GM12878 (cell line): ENCODE data around the gene CFAP54. TPM values are rescaled to one million over a fixed set of nuclear protein-coding genes. Genes with fewer than 3 reads are reported as not detected.

ENCODE experiments used
- ATAC-seq: fragments of 200-7000 bp; cut with Tn5 transposase; 3 replicates; pipeline ENCODE4 v1.9.1; 2020; ENCODE audit warnings: mild to moderate bottlenecking, moderate library complexity
- BruUV-seq: library from RNA; stranded (reverse); fragments of 400-500 nt; replicated peaks from 2 replicates; lab custom pipeline; 2021; lab: Mats Ljungman, UMichigan
- CTCF ChIA-PET: fragments of 300-600 bp; sonication (Branson Sonifier 250); formaldehyde crosslinking; extraction: SDS; loops from one replicate; lab custom pipeline; 2021; ENCODE audit warnings: inconsistent platforms; lab: Yijun Ruan, JAX
- POLR2A ChIA-PET: fragments of 350-600 bp; formaldehyde crosslinking; extraction: SDS; loops from one replicate; lab custom pipeline; 2021; ENCODE audit warnings: inconsistent platforms; lab: Charles Lee
- RAD21 ChIA-PET: fragments of 300-600 bp; sonication (Branson Sonifier 250); formaldehyde crosslinking; loops from one replicate; lab custom pipeline; 2023; ENCODE audit warnings: antibody characterized with exemption; ENCODE audit not compliant: unreplicated experiment; lab: Charles Lee
- SMC1A ChIA-PET: fragments of 300-600 bp; sonication (Branson Sonifier 250); formaldehyde crosslinking; loops from one replicate; lab custom pipeline; 2023; ENCODE audit not compliant: unreplicated experiment, uncharacterized antibody; lab: Charles Lee
- DNase-seq: peaks from one replicate; pipeline ENCODE4 v3.0.0-alpha.2; 2011; ENCODE audit warnings: low read depth, low spot score
- FAIRE-seq: peaks from 3 replicates; lab custom pipeline; 2011; peaks lifted over from hg19 to GRCh38; lab: Jason Lieb, UNC
- H2AFZ ChIP-seq: 2 replicates; pipeline ENCODE4 v1.6.0; 2011; ENCODE audit warnings: low read depth, low read length, control low read depth; ENCODE audit not compliant: control insufficient read depth
- H3K27ac ChIP-seq: 2 replicates; pipeline ENCODE4 v1.5.1; 2011; ENCODE audit warnings: control low read depth; ENCODE audit not compliant: control insufficient read depth, insufficient read depth
- H3K27me3 ChIP-seq, 2 experiments: replicated peaks in 1 of 2; 2 replicates each; pipeline versions ENCODE4 v1.6.0 to v1.6.1; 2011; ENCODE audit warnings: low read length in 1 of 2; ENCODE audit not compliant: control insufficient read depth in 2 of 2, insufficient read depth in 2 of 2
- H3K36me3 ChIP-seq, 2 experiments: 2 replicates each; pipeline ENCODE4 v1.5.1; 2011; ENCODE audit warnings: low read length in 1 of 2; ENCODE audit not compliant: control insufficient read depth in 2 of 2, insufficient read depth in 2 of 2
- H3K4me1 ChIP-seq: 2 replicates; pipeline ENCODE4 v1.6.1; 2011; ENCODE audit warnings: mild to moderate bottlenecking, low read length, moderate library complexity, mixed read lengths; ENCODE audit not compliant: control insufficient read depth, insufficient read depth
- H3K4me2 ChIP-seq: 2 replicates; pipeline ENCODE4 v1.6.0; 2011; ENCODE audit warnings: control low read depth; ENCODE audit not compliant: control insufficient read depth, insufficient read depth
- H3K4me3 ChIP-seq: fragments of 200-600 bp; sonication (generic); 2 replicates; pipeline ENCODE4 v1.5.1; 2016
- H3K79me2 ChIP-seq: 2 replicates; pipeline ENCODE4 v1.6.0; 2011; ENCODE audit warnings: low read length; ENCODE audit not compliant: control insufficient read depth, insufficient read depth
- H3K9ac ChIP-seq: 2 replicates; pipeline ENCODE4 v1.8.0; 2011; ENCODE audit warnings: low read length, control low read depth, mixed read lengths; ENCODE audit not compliant: control insufficient read depth, insufficient read depth
- H3K9me3 ChIP-seq: replicated peaks from 3 replicates; pipeline ENCODE4 v1.5.1; 2011; ENCODE audit warnings: mild to moderate bottlenecking, low read length; ENCODE audit not compliant: control insufficient read depth, insufficient read depth
- H4K20me1 ChIP-seq: 2 replicates; pipeline ENCODE4 v1.6.0; 2011; ENCODE audit not compliant: control insufficient read depth, insufficient read depth
- BACH1 ChIP-seq: fragments of 450-650 bp; IDR thresholded peaks from 2 replicates; pipeline ENCODE4 v1.6.1; 2017; ENCODE audit warnings: mild to moderate bottlenecking, borderline replicate concordance
- BMI1 ChIP-seq: fragments of 450-650 bp; IDR thresholded peaks from 2 replicates; pipeline ENCODE4 v1.6.1; 2016; ENCODE audit warnings: mild to moderate bottlenecking, moderate library complexity, borderline replicate concordance
- CBX5 ChIP-seq: sonication (generic); IDR thresholded peaks from 2 replicates; pipeline ENCODE4 v1.6.1; 2016; ENCODE audit warnings: low read depth, moderate library complexity, mild to moderate bottlenecking, inconsistent platforms
- DPF2 ChIP-seq: fragments of 450-650 bp; IDR thresholded peaks from 2 replicates; pipeline ENCODE4 v1.6.1; 2017; ENCODE audit warnings: mild to moderate bottlenecking
- E2F8 ChIP-seq: fragments of 450-650 bp; IDR thresholded peaks from 2 replicates; pipeline ENCODE4 v1.6.1; 2018; ENCODE audit warnings: mild to moderate bottlenecking, low read depth, moderate library complexity; ENCODE audit not compliant: partially characterized antibody
- EED ChIP-seq: sonication (generic); IDR thresholded peaks from 2 replicates; pipeline ENCODE4 v1.6.1; 2016; ENCODE audit warnings: antibody characterized with exemption, low read depth
- FOXM1 ChIP-seq: IDR thresholded peaks from 2 replicates; pipeline ENCODE4 v1.6.1; 2012; ENCODE audit warnings: low read depth, mild to moderate bottlenecking, inconsistent platforms, low read length, moderate library complexity
- JUNB ChIP-seq: IDR thresholded peaks from 2 replicates; pipeline ENCODE4 v1.6.1; 2016; ENCODE audit warnings: antibody characterized with exemption, mild to moderate bottlenecking
- NFYA ChIP-seq: IDR thresholded peaks from 2 replicates; pipeline ENCODE4 v1.6.1; 2011; ENCODE audit warnings: low read depth, mild to moderate bottlenecking, low read length, improper control_type of control experiment, borderline replicate concordance
- NFYB ChIP-seq: IDR thresholded peaks from 2 replicates; pipeline ENCODE4 v1.6.1; 2011; ENCODE audit warnings: low read depth, mild to moderate bottlenecking, low read length, improper control_type of control experiment, moderate library complexity; ENCODE audit not compliant: insufficient read depth
- NKRF ChIP-seq: fragments of 450-650 bp; conservative IDR thresholded peaks from 2 replicates; pipeline ENCODE4 v1.6.1; 2017; ENCODE audit warnings: mild to moderate bottlenecking, moderate library complexity
- NR2F1 ChIP-seq: fragments of 450-650 bp; conservative IDR thresholded peaks from 2 replicates; pipeline ENCODE4 v1.6.1; 2017; ENCODE audit warnings: mild to moderate bottlenecking
- PAX8 ChIP-seq: fragments of 450-650 bp; IDR thresholded peaks from 2 replicates; pipeline ENCODE4 v1.6.1; 2017; ENCODE audit warnings: mild to moderate bottlenecking, moderate library complexity
- POU2F2 ChIP-seq: IDR thresholded peaks from 3 replicates; pipeline ENCODE4 v1.6.1; 2011; ENCODE audit warnings: low read depth, mild to moderate bottlenecking, low read length, borderline replicate concordance
- SUZ12 ChIP-seq: fragments of 200-600 bp; sonication (generic); IDR thresholded peaks from one replicate; pipeline ENCODE4 v1.6.1; 2018; ENCODE audit warnings: antibody characterized with exemption, mild to moderate bottlenecking; ENCODE audit not compliant: unreplicated experiment
- TARDBP ChIP-seq: IDR thresholded peaks from 2 replicates; pipeline ENCODE4 v1.6.1; 2016; ENCODE audit warnings: borderline replicate concordance
- ZZZ3 ChIP-seq: IDR thresholded peaks from 2 replicates; pipeline ENCODE4 v1.6.1; 2011; ENCODE audit warnings: low read depth; ENCODE audit not compliant: control insufficient read depth, insufficient read length
- WGBS: methylation state at CpG from one replicate; pipeline ENCODE4 v1.1.6; 2016; ENCODE audit warnings: low lambda C conversion rate; ENCODE audit not compliant: insufficient replicate concordance, insufficient coverage; ENCODE audit errors: missing lambda C conversion rate; 5-methylcytosine and 5-hydroxymethylcytosine counted together
- in situ Hi-C: fragments of 300-500 bp; cut with MboI; formaldehyde crosslinking; loops from 9 replicates; pipeline ENCODE4 v1.14.3; 2018; ENCODE audit warnings: mixed read lengths
- intact Hi-C: fragments of 100-400 bp; cut with micrococcal nuclease; formaldehyde crosslinking; loops from one replicate; pipeline ENCODE4 v1.14.2; 2022; ENCODE audit not compliant: unreplicated experiment
- polyA plus RNA-seq, 11 experiments: library from polyadenylated mRNA; depleted of rRNA in 4 of 11; unstranded in 6 of 11; stranded (reverse) in 5 of 11; fragments of >200 nt; fragmentation: Nextera tagmentation in 4 of 11; fragmentation: Illumina TruSeq in 1 of 11; extraction: Ambion mirVana in 4 of 11; extraction: Trizol in 1 of 11; gene quantifications; 1 replicate in 1 of 11; 2 replicates in 10 of 11; pipeline versions ENCODE4 v1.2.1 to v1.2.3, GENCODE V29; 2011 to 2016; ENCODE audit warnings: inconsistent platforms in 2 of 11, missing spikeins in 2 of 11, low read depth in 1 of 11
- total RNA-seq, 4 experiments: library from RNA; depleted of rRNA in 3 of 4; stranded (reverse); fragments of >200 nt in 3 of 4; fragmentation: Illumina TruSeq in 1 of 4; extraction: Trizol in 1 of 4; gene quantifications; 2 replicates each; pipeline versions ENCODE4 v1.2.1 to v1.2.3, GENCODE V29; 2013 to 2021
- TF ChIP-seq, protein P1 (sequence below): fragments of 150-350 bp; IDR thresholded peaks from 2 replicates; pipeline ENCODE4 v1.6.1; 2016; ENCODE audit warnings: low read depth, low read length

CFAP54 gene
- total and polyA plus RNA-seq, 10 of the 15 experiments (the other 5 are each of a cell fraction or from before 2014, with no cell fraction given) = 0.19 to 1.5 (median 0.56) TPM

- Histone ChIP-seq H3K27me3 (no peaks in the 10 kb centered on the region), H3K4me3 (no peak overlapping the region), H3K4me1 (no peaks in the 10 kb centered on the region), H3K79me2 (no peaks in the 10 kb centered on the region), H3K27ac (no peak overlapping the region), H3K36me3 (no peaks in the 10 kb centered on the region), H3K4me2 (no peak overlapping the region), H3K9me3 (no peaks in the 10 kb centered on the region; the same call in 2 of the 3 replicates), H2AFZ (no peak overlapping the region), H3K9ac (no peak overlapping the region), H4K20me1 (no peaks in the 10 kb centered on the region)
- RAD21 ChIA-PET = no interaction called here
- ATAC-seq (no peak), DNase-seq (no peak), FAIRE-seq (no peak)
- SMC1A ChIA-PET = interaction anchor here (0.6 to 1.8 kb wide), 5 partner anchors 10 to 510 kb away, joined by 3 to 5 read pairs (median 3); no protein-coding TSS in a partner anchor
- CTCF ChIA-PET = interaction anchor here (1.1 to 1.7 kb wide), 2 partner anchors 9 to 14 kb away, joined by 3 to 6 read pairs; no protein-coding TSS in a partner anchor
- in situ Hi-C loops (no loop called here), intact Hi-C loops (no loop called here)
- POLR2A ChIA-PET = interaction anchor here (0.6 to 0.7 kb wide), 3 partner anchors 24 to 40 kb away, joined by 3 to 9 read pairs (median 4); no protein-coding TSS in a partner anchor
- WGBS = 81% methylated on average over 3 of the region's 3 CpGs
- no TSS peak for BruUV-seq
- TF ChIP-seq CBX5 (no peak), BMI1 (no peak), FOXM1 (no peak), NR2F1 (no peak), PAX8 (no peak), POU2F2 (no peak), ZZZ3 (no peak), NKRF (no peak), TARDBP (no peak), SUZ12 (no peak), NFYB (no peak), NFYA (no peak), JUNB (no peak), DPF2 (no peak), E2F8 (no peak), EED (no peak), BACH1 (no peak)
- TF ChIP-seq, protein P1, sequence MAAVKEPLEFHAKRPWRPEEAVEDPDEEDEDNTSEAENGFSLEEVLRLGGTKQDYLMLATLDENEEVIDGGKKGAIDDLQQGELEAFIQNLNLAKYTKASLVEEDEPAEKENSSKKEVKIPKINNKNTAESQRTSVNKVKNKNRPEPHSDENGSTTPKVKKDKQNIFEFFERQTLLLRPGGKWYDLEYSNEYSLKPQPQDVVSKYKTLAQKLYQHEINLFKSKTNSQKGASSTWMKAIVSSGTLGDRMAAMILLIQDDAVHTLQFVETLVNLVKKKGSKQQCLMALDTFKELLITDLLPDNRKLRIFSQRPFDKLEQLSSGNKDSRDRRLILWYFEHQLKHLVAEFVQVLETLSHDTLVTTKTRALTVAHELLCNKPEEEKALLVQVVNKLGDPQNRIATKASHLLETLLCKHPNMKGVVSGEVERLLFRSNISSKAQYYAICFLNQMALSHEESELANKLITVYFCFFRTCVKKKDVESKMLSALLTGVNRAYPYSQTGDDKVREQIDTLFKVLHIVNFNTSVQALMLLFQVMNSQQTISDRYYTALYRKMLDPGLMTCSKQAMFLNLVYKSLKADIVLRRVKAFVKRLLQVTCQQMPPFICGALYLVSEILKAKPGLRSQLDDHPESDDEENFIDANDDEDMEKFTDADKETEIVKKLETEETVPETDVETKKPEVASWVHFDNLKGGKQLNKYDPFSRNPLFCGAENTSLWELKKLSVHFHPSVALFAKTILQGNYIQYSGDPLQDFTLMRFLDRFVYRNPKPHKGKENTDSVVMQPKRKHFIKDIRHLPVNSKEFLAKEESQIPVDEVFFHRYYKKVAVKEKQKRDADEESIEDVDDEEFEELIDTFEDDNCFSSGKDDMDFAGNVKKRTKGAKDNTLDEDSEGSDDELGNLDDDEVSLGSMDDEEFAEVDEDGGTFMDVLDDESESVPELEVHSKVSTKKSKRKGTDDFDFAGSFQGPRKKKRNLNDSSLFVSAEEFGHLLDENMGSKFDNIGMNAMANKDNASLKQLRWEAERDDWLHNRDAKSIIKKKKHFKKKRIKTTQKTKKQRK = no peak
Observed at GRCh38 chr12:96447256-96447655, 42.1 kb upstream of the CFAP54 start.
